H9 (cell line): ENCODE results near the gene HIPK2. TPM values are rescaled to one million over a fixed set of nuclear protein-coding genes. Genes with fewer than 3 reads are reported as not detected.

ENCODE experiments used
- DNase-seq: peaks from one replicate; pipeline ENCODE4 v3.0.0-alpha.2; 2017
- H2AFZ ChIP-seq: one replicate; pipeline ENCODE4 v1.6.1; 2013; ENCODE audit warnings: mild to moderate bottlenecking, low read length, control low read depth, moderate library complexity
- H2AK5ac ChIP-seq: 2 replicates; pipeline ENCODE4 v1.6.1; 2013; ENCODE audit warnings: low read length, control low read depth, mixed read lengths; ENCODE audit not compliant: insufficient read length
- H2BK120ac ChIP-seq: one replicate; pipeline ENCODE4 v1.6.1; 2013; ENCODE audit warnings: low read depth, mild to moderate bottlenecking, low read length, control low read depth, inconsistent platforms; ENCODE audit not compliant: poor library complexity, severe bottlenecking
- H2BK12ac ChIP-seq: 2 replicates; pipeline ENCODE4 v1.6.1; 2013; ENCODE audit warnings: low read length, control low read depth, mixed read lengths, low read depth; ENCODE audit not compliant: insufficient read length
- H2BK15ac ChIP-seq: 2 replicates; pipeline ENCODE4 v1.6.1; 2013; ENCODE audit warnings: low read depth, low read length, control low read depth
- H2BK20ac ChIP-seq: one replicate; pipeline ENCODE4 v1.6.1; 2013; ENCODE audit warnings: low read depth, mild to moderate bottlenecking, low read length, control low read depth, inconsistent platforms; ENCODE audit not compliant: poor library complexity, severe bottlenecking
- H2BK5ac ChIP-seq: 2 replicates; pipeline ENCODE4 v1.6.1; 2013; ENCODE audit warnings: low read length, control low read depth, mixed read lengths; ENCODE audit not compliant: insufficient read length
- H3K14ac ChIP-seq: 2 replicates; pipeline ENCODE4 v1.6.1; 2013; ENCODE audit warnings: low read length, control low read depth; ENCODE audit not compliant: insufficient read depth
- H3K18ac ChIP-seq: 2 replicates; pipeline ENCODE4 v1.6.1; 2013; ENCODE audit warnings: low read depth, mild to moderate bottlenecking, mixed read lengths, low read length, control low read depth; ENCODE audit not compliant: insufficient read length
- H3K23ac ChIP-seq: 2 replicates; pipeline ENCODE4 v1.6.1; 2013; ENCODE audit warnings: low read length, control low read depth, mixed read lengths, low read depth; ENCODE audit not compliant: insufficient read length
- H3K23me2 ChIP-seq: 2 replicates; pipeline ENCODE4 v1.6.1; 2013; ENCODE audit warnings: low read depth, mild to moderate bottlenecking, mixed read lengths, low read length, control low read depth; ENCODE audit not compliant: insufficient read length, poor library complexity, severe bottlenecking
- H3K27ac ChIP-seq: 2 replicates; pipeline ENCODE4 v1.5.1; 2013; ENCODE audit warnings: low read length, control low read depth, mixed read lengths, low read depth; ENCODE audit not compliant: insufficient read length
- H3K27me3 ChIP-seq: 2 replicates; pipeline ENCODE4 v1.6.1; 2013; ENCODE audit warnings: low read length, control low read depth, inconsistent platforms; ENCODE audit not compliant: insufficient read depth
- H3K4ac ChIP-seq: 2 replicates; pipeline ENCODE4 v1.6.1; 2013; ENCODE audit warnings: low read depth, mild to moderate bottlenecking, control low read depth, inconsistent platforms, low read length, moderate library complexity
- H3K4me1 ChIP-seq: 2 replicates; pipeline ENCODE4 v1.6.1; 2013; ENCODE audit warnings: low read length, control low read depth, inconsistent platforms; ENCODE audit not compliant: insufficient read depth
- H3K4me2 ChIP-seq: 2 replicates; pipeline ENCODE4 v1.6.1; 2013; ENCODE audit warnings: low read length, control low read depth, mixed read lengths; ENCODE audit not compliant: insufficient read length, insufficient read depth
- H3K56ac ChIP-seq: 2 replicates; pipeline ENCODE4 v1.6.1; 2013; ENCODE audit warnings: low read depth, mild to moderate bottlenecking, mixed read lengths, low read length, control low read depth; ENCODE audit not compliant: insufficient read length
- H3K79me1 ChIP-seq: 2 replicates; pipeline ENCODE4 v1.6.1; 2013; ENCODE audit warnings: low read depth, mild to moderate bottlenecking, moderate library complexity, low read length, control low read depth, inconsistent platforms; ENCODE audit not compliant: insufficient read depth, poor library complexity, severe bottlenecking
- H3K79me2 ChIP-seq: 2 replicates; pipeline ENCODE4 v1.6.1; 2013; ENCODE audit warnings: low read length, control low read depth, inconsistent platforms; ENCODE audit not compliant: insufficient read depth
- H3K9ac ChIP-seq: 2 replicates; pipeline ENCODE4 v1.6.1; 2013; ENCODE audit warnings: low read length, control low read depth, mixed read lengths; ENCODE audit not compliant: insufficient read length; ENCODE audit errors: extremely low read depth
- H3K9me3 ChIP-seq: one replicate; pipeline ENCODE4 v1.6.1; 2013; ENCODE audit warnings: low read depth, low read length, inconsistent platforms; ENCODE audit not compliant: control insufficient read depth
- H3T11ph ChIP-seq: one replicate; pipeline ENCODE4 v1.6.1; 2013; ENCODE audit warnings: mild to moderate bottlenecking, low read length, control low read depth, inconsistent platforms
- H4K20me1 ChIP-seq: one replicate; pipeline ENCODE4 v1.6.1; 2013; ENCODE audit not compliant: control insufficient read depth, insufficient read length, insufficient read depth
- H4K5ac ChIP-seq: 2 replicates; pipeline ENCODE4 v1.6.1; 2013; ENCODE audit warnings: low read depth, mild to moderate bottlenecking, mixed read lengths, low read length, control low read depth; ENCODE audit not compliant: insufficient read length
- H4K8ac ChIP-seq: replicated peaks from 2 replicates; pipeline ENCODE4 v1.6.1; 2013; ENCODE audit warnings: low read length, control low read depth, mixed read lengths, low read depth; ENCODE audit not compliant: insufficient read length
- H4K91ac ChIP-seq: 2 replicates; pipeline ENCODE4 v1.6.1; 2013; ENCODE audit warnings: low read depth, mild to moderate bottlenecking, moderate library complexity, mixed read lengths, low read length, control low read depth; ENCODE audit not compliant: insufficient read length
- H3K27ac Mint-ChIP-seq, 3 experiments: 2 replicates in 2 of 3; 3 replicates in 1 of 3; pipeline ENCODE4 v1.8.0; 2020 to 2021; ENCODE audit warnings: mixed read lengths in 3 of 3, mild to moderate bottlenecking in 1 of 3, moderate library complexity in 1 of 3
- H3K27me3 Mint-ChIP-seq: 2 replicates; pipeline ENCODE4 v1.8.0; 2021; ENCODE audit warnings: low read depth, mild to moderate bottlenecking, moderate library complexity, mixed read lengths
- H3K36me3 Mint-ChIP-seq, 3 experiments: 2 replicates in 2 of 3; 3 replicates in 1 of 3; pipeline ENCODE4 v1.8.0; 2020 to 2021; ENCODE audit warnings: low read depth in 3 of 3, mixed read lengths in 3 of 3; ENCODE audit not compliant: insufficient read depth in 1 of 3
- H3K4me1 Mint-ChIP-seq, 2 experiments: 2 replicates each; pipeline ENCODE4 v1.8.0; 2020; ENCODE audit warnings: mixed read lengths in 2 of 2
- H3K4me3 Mint-ChIP-seq, 2 experiments: 2 replicates in 1 of 2; 3 replicates in 1 of 2; pipeline ENCODE4 v1.8.0; 2020 to 2021; ENCODE audit warnings: mild to moderate bottlenecking in 2 of 2, mixed read lengths in 2 of 2, moderate library complexity in 1 of 2
- H3K9me3 Mint-ChIP-seq, 2 experiments: 2 replicates in 1 of 2; 3 replicates in 1 of 2; pipeline ENCODE4 v1.8.0; 2020; ENCODE audit warnings: mild to moderate bottlenecking in 2 of 2, mixed read lengths in 2 of 2, moderate library complexity in 1 of 2
- CTCF ChIP-seq: fragments of 200-600 bp; sonication (generic); conservative IDR thresholded peaks from 3 replicates; pipeline ENCODE4 v1.8.0; 2021; ENCODE audit warnings: antibody characterized with exemption, mild to moderate bottlenecking
- total RNA-seq: library from RNA; stranded (reverse); gene quantifications from 2 replicates; pipeline ENCODE4 v1.2.1, GENCODE V29; 2021

Gene HIPK2
- total RNA-seq, 1 experiment from 2014 or later, result 21.9 TPM

- Histone ChIP-seq H3K14ac (no peak overlapping the region), H4K20me1 (no peaks in the 10 kb centered on the region), H4K8ac (no peak overlapping the region), H4K5ac (no peak overlapping the region), H2BK5ac (no peak overlapping the region), H3K4me2 (no peak overlapping the region), H2BK120ac (no peak overlapping the region), H2BK15ac (no peak overlapping the region), H3K79me1 (no peaks in the 10 kb centered on the region), H3K23me2 (no peaks in the 10 kb centered on the region), H3K79me2 (no peaks in the 10 kb centered on the region), H3K27me3 (no peaks in the 10 kb centered on the region), H3K23ac (no peak overlapping the region), H3K9me3 (no peaks in the 10 kb centered on the region), H2AK5ac (no peak overlapping the region), H3K4me1 (peaks cover 8% of the 10 kb centered on the region; the same call in 1 of the 2 replicates), H3K27ac (no peak overlapping the region), H2BK12ac (no peak overlapping the region), H3T11ph (no peak overlapping the region), H3K56ac (no peak overlapping the region), H3K18ac (no peak overlapping the region), H4K91ac (no peak overlapping the region), H2BK20ac (no peak overlapping the region), H2AFZ (no peak overlapping the region), H3K4ac (no peak overlapping the region), H3K9ac (no peak overlapping the region)
- peaks cover 20 to 24% of the 10 kb centered on the region in 2 experiments for H3K4me1 Mint-ChIP-seq
- no peak for TF ChIP-seq CTCF
- H3K27me3 Mint-ChIP-seq, result no peaks in the 10 kb centered on the region
- H3K36me3 Mint-ChIP-seq, result peaks cover 20 to 23% (median 23%) of the 10 kb centered on the region in 3 experiments
- H3K4me3 Mint-ChIP-seq, result no peak overlapping the region
- no peak overlapping the region for H3K27ac Mint-ChIP-seq
- no peak for DNase-seq
- no peaks in the 10 kb centered on the region for H3K9me3 Mint-ChIP-seq
Observed at GRCh38 chr7:139718141-139718540, 59.7 kb downstream of the HIPK2 start.
